Stromal cell of bone marrow (primary cell): ENCODE data around the gene MS4A6E.
A peak's percentile ranks its signal among the peaks of the same experiment; 100 is the strongest.
"Not testable (repeated sequence)": the region's sequence is repeated elsewhere in the genome, so short reads cannot be mapped to it uniquely, and the experiment has no call there.

Experiments
- DNase-seq: peaks from one replicate; pipeline ENCODE4 v3.0.0-alpha.2; 2012; ENCODE audit warnings: low read depth

MS4A6E gene, protein sequence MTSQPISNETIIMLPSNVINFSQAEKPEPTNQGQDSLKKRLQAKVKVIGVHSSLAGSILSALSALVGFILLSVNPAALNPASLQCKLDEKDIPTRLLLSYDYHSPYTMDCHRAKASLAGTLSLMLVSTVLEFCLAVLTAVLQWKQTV

DNA sequence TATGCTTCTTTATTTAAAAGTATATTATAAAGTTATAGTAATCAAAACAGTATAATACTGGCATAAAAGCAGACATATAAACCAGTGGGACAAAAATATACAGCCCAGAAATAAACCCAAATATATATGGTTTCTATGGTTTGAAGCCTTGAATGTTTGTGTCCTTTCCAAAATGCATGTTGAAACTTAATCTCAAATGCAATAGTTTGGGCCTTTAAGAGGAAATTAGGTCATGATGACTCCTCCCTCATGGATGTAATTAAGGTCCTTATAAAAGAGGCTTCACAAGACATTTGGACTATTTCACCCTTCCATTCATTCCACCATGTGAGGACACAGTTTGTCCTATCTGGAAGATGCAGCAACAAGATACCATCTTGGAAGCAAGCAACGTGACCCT, at the start of gene MS4A6E:
Gene MS4A6E (plus strand): TSS at position 301 of the 400 bp plus-strand sequence. CDS start 7,641 bp downstream, outside the sequence.
- DNase-seq = no peak

DNA sequence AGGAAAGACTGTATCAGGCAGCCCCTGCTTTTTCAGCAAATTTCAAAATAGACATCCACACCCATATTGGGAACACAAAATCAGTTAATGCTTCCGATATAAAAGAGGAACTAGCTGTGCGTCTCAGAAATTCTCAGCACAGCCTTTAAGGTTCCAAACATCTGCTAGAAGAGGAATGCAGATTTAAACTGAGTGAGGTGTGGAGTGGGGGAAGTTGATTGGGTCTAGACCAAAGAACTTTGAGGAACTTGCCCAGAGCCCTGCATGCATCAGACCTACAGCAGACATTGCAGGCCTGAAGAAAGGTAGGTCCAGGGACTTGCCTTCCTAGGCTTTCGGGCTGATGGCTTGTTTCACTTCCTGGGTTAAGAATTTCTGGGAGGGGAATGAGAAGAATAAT, 46.6 kb upstream of the MS4A6E start, which contains the start of gene MS4A4A:
Gene MS4A4A (plus strand): TSS at position 255 of the 400 bp plus-strand sequence. CDS start 10 bp downstream, at position 265.
- no peak for DNase-seq

DNA sequence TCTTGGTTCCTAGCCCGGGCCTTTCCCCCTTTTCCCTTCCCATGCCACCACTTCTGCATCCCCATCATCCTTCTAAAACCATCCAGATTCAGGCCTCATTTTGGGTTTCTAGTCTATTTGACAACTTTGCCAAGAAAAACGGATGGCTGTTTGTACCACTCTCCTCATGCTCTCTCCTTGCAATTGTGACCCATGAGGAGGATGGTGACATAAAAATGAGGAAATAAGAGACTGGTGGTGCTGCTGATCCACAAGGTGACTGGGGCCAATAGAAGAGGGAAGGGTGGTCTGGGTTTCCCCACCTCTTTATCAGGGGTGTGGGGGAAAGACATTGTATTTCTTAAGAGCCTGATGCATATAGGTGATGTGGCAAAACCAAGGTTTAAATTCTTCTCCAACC, 45.6 kb upstream of the MS4A6E start:
- DNase-seq = no peak

DNA sequence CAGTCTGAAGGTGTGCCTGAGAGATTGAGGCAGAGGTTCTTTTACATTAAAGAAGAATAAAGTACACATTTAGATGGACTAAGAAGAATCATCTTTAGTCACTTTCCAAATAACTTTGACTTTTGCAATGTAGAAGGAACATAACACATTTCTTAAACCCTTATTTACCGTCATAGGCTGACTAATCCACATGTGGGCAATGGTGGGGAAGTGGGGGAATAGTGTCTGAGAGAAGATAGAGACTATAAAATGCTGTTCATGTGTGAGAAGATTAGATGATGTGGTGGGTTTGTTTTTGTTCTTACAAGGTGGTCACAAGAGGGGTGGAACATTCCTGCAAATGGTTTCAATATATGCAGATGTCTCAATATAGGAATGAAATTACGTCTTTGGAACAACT, 44.8 kb upstream of the MS4A6E start:
- peak; percentile 15 for DNase-seq

DNA sequence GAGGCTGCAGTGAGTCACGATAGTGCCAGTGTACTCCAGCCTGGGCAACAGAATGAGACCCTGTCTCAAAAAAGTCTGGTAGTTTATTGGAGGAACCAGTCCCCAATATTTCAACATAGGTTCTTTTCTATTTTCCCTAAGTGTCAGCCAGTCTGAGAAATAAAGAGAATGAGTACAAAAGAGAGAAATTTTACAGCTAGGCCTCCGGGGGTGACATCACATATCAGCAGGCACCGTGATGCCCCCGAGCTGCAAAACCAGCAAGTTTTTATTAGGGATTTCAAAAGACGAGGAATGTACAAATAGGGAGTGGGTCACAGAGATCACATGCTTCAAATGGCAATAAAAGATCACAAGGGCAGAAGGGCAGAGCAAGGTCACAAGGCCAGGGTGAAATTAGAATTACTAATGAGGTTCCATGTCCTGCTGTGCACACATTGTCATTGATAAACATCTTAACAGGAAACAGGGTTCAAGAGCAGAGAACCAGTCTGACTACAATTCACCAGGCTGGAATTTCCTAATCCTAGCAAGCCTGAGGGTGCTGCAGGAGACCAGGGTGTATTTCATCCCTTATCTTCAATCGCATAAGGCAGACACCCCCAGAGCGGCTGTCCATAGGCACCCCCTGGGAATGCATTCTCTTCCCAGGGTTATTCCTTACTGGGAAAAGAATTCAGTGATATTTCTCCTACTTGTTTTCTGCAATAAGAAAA, 41.5 kb upstream of the MS4A6E start:
- DNase-seq = not testable (repeated sequence)

DNA sequence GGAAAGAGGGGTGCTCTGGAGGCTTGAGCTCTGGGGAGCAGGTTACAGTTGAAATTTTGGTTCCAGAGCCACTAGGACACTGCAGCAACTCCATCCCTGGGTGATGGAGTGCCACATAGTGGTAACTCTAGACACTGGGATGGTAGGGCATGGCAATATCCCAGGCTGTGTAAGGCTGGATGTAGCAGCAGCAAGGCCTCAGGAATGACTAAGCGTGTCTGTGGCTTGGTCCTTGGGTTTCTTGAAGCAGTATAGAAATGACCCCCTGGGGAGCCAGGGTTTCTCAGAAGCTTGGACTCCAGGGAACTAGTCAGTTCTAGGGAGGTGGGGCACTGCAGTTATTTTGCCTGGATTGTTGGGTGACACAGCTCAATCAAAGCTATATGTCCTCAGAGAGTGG, 38.5 kb upstream of the MS4A6E start:
- DNase-seq = no peak

DNA sequence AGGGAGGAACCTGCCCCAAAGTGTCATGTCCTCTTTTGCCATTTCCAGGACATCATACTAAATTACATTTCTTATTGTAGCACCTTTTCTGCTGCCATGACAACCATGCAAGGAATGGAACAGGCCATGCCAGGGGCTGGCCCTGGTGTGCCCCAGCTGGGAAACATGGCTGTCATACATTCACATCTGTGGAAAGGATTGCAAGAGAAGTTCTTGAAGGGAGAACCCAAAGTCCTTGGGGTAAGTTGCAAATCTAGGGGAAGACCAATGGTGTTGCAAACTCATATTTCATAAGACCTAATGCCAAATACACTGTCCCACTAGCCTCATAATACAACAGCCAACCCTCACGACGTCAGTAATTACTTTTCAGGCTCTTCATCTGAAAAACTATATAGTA, 34.9 kb upstream of the MS4A6E start:
- DNase-seq = no peak

DNA sequence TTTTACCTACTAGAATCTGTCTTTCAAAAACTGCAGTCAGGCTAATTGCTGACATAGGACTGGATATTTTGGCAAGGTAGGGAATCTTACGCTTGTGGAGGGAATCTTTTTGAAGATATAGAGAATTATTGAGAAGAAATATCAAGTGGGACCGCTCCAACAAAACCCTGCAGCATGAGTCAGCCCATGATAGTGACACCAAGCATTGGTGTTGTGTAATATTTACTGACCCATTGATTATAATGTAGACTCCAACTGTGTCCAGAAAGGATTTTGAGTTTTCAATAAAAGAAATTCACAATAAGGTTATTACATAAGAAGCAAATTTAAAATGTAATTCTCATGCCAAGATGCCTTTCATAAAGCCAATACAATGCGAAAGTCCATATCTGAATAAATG, 25.9 kb upstream of the MS4A6E start:
- DNase-seq = no peak

DNA sequence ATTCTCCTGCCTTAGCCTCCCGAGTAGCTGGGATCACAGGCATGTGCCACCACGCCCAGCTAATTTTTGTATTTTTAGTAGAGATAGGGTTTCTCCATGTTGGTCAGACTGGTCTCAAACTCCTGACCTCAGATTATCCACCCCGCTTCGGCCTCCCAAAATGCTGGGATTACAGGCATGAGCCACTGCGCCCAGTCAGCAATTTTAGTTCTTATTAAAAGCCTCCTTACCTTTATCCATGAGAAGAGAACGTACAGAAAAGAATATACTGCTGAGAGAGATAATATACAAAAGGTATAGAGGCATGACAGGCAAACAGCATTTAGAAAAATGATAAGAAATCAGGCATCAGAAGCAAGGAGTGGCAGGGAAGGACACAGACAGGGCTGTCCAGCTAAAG, 25.2 kb upstream of the MS4A6E start:
- DNase-seq = not testable (repeated sequence)

DNA sequence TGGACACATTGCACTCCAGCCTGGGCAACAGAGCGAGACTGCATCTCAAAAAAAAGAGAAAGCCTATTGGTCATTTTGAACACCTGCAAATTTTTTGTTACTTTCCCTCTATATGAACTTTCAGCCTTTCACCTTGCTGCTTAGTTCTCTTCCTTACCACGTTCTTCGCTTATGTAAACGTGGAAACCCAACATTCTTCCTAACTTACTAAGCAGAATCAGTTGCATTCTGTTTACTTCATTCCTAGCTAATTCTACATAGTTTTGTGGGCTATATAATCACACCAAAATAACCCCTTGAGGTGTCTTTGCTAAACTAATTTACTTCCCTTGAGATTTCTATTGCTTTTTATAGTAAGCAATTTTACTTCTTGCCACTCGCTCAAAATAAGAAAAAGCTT, 23.4 kb upstream of the MS4A6E start:
- DNase-seq = no peak

DNA sequence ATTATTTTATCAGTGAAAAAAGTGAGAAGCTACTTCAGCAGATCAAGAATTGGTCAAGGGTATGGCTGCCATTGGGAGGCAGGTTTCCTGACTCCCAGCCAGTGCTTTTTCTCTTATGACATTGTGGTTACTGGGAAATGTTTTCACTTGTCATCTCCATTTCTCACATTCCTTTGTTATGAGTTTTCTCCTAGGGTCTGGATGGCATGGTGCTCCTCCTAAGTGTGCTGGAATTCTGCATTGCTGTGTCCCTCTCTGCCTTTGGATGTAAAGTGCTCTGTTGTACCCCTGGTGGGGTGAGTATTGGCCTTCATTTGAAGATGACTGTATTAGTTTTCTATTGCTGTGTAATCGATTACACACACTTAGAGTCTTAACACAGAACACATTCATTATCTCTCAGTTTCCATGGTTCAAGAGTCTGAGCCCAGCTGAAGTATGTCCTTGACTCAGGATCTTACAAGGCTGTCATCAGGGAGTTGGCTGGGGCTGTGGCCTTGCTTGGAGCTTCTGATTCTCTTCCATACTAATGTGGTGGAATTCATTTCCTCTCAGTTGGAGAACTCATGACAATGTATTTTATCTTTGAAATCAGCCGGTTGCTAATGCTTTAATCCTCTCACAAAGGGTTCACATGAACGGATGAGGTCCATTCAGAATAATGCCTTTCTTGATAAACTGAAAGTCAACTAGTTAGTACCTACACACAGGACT, 21.0 kb upstream of the MS4A6E start:
- DNase-seq = no peak

DNA sequence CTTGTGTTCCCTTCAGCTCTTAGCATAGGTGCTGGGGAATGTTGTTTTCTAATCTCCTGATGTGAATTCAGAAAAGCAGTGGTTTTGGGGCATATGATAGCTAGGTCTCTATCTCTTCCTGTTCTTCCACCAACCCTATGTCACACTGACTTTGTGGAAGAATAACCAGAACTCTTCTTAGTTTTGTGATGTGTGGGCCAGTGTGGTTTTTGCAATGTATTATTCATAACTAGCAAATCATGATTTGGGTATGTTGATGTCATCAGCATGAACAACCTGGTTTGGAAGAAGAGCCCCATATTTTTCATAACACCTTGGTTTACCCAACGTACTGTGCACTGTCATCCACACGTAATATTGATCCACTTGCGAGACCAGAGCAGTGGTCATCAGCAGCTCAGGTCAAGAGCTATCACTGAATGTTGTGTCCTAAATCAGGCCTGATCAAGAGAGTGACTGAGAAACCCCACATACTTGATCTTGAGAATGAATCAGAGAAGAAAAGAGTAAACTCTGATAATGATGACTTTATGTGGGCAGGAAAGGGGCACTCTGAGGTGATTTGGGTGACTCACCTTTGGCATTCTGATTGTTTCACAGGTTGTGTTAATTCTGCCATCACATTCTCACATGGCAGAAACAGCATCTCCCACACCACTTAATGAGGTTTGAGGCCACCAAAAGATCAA, 19.4 kb upstream of the MS4A6E start:
- no peak for DNase-seq

DNA sequence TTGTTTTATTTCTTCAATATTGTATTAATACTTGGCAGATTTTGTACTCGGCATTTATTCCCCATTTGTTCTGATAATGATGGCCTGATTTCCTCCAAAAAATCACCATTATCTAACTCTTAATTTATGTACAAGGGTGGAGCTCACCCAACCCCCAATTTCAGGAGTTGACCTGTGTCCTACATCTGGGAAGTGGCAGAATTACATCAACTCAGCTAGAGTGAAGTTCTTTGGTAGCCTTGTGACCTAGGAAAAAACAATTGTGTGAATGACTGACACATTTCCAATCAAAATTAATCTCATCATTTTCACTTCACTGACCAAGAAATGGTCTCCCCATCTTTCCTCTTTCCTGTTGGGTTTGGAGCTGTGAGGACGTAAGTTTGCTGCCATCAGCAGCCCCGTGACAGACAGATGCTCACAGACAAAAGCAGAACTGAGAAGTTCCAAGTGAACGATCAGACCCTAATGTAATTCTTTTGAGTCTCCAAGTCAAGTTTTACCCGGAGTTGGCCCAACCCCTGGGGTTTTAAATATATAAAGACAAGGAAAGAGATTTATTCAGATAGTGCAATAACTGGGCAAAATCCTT, 16.6 kb upstream of the MS4A6E start:
- DNase-seq = no peak

DNA sequence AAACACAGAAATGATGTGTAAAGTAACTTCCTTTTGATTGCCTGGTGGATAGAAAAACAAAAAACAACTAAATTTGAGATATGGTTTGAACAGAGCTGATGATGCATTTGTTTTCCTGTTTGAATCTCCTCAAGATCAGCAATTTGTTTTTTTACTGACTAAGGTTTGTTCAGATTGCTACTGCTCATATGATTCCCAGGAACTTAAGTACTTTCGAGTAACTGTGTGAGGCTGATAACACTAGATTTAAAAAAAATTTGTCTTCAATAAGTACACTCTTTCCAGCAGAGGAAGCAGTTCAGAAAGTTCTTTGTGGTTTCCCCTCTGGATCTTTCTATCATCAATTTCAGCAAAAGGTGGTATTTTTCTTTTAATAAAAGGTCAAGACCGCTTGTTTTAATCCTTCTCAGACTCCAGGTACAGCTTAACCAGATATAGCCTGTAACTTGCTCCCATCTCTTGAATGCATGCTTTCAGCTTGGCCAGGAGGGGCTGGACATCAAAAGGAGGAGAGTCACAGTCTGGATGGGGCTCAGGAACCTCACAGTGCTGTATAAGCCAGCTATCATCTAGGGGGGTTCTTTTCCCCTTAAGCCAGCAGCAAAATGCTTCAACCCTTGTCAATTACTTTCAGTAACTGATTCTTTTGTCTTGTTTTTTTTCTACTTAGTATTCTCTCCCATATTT, 12.3 kb upstream of the MS4A6E start:
- DNase-seq = no peak

DNA sequence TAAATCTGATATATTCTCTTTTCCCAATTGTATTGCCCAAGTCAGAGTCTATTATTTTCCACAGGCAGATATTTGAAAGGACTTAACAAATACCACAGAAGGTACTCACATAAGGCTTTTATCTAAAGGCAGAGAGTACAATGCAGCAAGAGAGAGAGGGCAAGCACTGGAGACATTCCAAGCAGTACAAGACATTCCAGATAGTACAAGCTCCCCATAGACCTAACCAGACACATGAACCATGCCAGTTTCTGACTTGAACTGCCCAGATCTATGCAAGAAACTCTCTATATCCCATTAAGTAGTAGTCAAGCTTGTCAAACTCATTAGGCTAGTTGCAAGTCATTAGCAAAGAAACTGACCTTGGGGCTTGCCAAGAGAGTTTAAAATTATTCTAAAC, 11.2 kb upstream of the MS4A6E start:
- DNase-seq = no peak

DNA sequence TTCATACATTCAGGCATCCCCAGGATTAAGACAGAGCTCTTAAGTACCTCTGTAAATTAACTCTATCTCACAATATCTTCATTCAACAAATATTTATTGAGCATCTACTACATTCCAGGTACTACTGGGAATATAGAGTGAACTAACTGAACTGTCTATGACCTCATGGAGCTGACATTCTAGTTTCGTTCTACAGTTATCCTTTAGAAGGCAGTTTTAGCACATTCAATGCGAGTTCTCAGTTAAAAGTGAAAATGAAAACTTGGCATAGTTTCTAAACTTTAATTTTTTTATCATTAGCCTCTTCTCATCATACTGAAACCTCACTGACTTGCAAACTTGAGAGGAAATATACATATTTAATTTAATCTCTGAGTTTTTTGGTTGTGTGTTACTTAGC, 10.7 kb upstream of the MS4A6E start:
- no peak for DNase-seq

DNA sequence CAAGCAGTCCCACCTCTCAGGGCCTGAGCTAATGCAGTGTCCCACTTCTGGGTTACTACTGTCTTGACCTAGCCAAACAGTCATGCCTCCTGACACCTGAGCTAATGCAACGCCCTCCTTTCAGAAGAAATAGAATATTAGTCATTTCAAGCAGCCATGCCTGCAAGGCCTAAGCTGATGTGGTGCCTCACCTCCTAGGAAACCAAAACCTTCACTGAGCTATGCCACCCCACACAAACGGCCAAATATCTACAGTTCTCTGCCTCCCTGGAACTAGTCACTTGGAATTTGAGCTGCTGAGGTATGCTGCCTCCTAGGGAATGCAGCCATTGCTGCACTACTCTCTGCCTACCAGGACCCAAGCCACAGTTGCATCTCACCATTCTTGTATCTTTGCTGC, 8.3 kb upstream of the MS4A6E start:
- DNase-seq = no peak

DNA sequence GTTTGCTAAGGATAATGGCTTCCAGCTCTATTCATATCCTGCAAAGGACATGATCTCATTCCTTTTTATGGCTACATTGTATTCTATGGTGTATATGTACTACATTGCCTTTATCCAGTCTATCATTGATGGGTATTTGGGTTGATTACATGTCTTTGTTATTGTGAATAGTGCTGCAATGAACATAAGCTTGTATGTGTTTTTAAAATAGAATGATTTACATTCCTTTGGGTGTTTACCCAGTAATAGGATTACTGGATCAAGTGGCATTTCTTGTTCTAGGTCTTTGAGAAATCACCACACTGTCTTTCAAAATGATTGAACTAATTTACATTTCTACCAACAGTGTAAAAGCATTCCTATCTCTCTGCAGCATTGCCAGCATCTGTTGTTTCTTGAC, 6.0 kb upstream of the MS4A6E start:
- DNase-seq = no peak

DNA sequence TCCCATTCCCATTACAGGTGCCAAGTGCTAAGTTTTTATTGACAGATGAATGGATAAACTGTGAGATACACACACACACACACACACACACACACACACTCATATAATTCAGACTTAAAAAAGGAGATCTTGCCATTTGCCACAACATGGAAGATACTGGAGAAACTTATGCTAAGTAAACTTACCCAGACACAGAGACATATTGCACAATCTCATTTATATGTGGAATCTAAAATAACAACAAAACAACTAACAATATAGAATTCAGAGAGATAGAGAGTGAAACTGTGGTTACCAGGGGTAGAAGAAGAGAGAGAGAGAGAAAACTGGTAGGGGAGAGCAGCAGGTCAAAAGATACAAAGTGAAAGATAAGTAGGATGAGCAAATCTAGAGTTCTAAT, 1.4 kb downstream of the MS4A6E start:
- DNase-seq = no peak

DNA sequence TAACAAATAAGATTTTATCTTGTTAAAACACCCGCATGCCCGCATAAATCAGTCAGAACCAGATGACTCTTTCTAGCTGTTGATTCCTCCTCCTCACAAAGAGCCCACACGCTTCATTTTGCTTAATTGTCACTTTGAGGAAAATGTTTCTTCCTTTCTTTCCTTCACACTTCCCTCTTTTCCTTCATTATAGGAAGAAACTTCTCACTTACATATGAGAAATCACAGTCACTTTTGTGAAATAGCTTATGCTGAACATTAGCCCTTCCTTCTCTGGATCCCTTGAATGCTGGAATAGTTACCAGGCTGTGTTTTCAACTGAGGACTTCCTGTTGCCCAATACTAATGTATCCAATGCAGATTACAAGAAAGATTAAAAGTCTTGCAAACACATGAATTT, 5.8 kb downstream of the MS4A6E start:
- DNase-seq = no peak

DNA sequence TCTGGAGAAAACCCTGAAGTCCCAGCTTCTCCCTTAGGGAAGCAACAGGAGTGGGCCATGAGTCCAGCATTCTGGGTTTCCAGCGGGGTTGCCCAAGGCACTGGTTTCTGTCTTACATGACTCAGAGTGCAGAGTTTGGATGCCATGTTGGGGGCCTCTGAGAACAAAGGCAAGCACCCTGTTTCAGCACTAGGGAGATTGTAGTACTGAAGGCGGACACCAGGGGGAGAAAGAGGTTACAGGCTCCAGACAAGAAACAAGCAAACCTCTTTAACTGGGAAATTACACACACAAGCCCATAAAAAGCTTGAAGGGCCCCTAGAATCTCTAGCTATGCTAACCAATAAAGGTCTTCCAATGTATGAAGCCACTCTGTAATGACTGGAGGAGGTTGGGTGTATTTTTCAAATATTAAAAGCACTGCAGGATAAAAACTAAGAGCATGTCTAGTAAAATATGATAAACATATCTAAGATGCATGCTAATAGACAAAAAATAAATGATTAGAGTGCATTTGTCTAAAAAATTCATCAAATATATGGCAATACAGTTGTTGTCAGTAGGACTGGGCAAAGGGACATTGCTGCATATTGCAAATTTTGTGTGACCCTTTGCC, 7.1 kb downstream of the MS4A6E start:
- peak; percentile 8 for DNase-seq
